K562 (cell line): ENCODE results near the gene UBXN10. TPM values are rescaled to one million over a fixed set of nuclear protein-coding genes. Genes with fewer than 3 reads are reported as not detected.

Experiments
- ADNP ChIP-seq: fragments of 200-800 bp; sonication (Bioruptor generic); IDR thresholded peaks from 2 replicates; pipeline ENCODE4 v1.6.1; 2016; ENCODE audit warnings: missing genetic modification characterization, missing compliant biosample characterization
- BCL6 ChIP-seq: fragments of 250-450 bp; sonication (Bioruptor Pico); IDR thresholded peaks from 2 replicates; pipeline ENCODE4 v1.4.0; 2020
- FOXP1 ChIP-seq: sonication (generic); formaldehyde crosslinking; IDR thresholded peaks from 2 replicates; pipeline ENCODE4 v1.8.0; 2022; ENCODE audit warnings: mild to moderate bottlenecking, missing genetic modification reagents
- MEIS2 ChIP-seq: fragments of 450-650 bp; IDR thresholded peaks from 2 replicates; pipeline ENCODE4 v1.6.1; 2014; ENCODE audit warnings: mild to moderate bottlenecking; ENCODE audit not compliant: partially characterized antibody
- MITF ChIP-seq: IDR thresholded peaks from 2 replicates; pipeline ENCODE4 v1.6.1; 2014; ENCODE audit warnings: antibody characterized with exemption
- RBFOX2 ChIP-seq: fragments of 200-400 bp; formaldehyde crosslinking; IDR thresholded peaks from 2 replicates; pipeline ENCODE4 v1.6.1; 2017; ENCODE audit warnings: low read depth, mild to moderate bottlenecking, low read length, moderate library complexity
- SOX6 ChIP-seq: fragments of 450-650 bp; IDR thresholded peaks from 2 replicates; pipeline ENCODE4 v1.6.1; 2014; ENCODE audit warnings: mild to moderate bottlenecking
- THRA ChIP-seq: fragments of 450-650 bp; IDR thresholded peaks from 2 replicates; pipeline ENCODE4 v1.6.1; 2017; ENCODE audit warnings: mild to moderate bottlenecking, moderate library complexity
- XRCC5 ChIP-seq: fragments of 200-400 bp; formaldehyde crosslinking; IDR thresholded peaks from 2 replicates; pipeline ENCODE4 v1.6.1; 2017; ENCODE audit warnings: low read depth, mild to moderate bottlenecking, low read length
- ZBTB17 ChIP-seq: fragments of 450-650 bp; formaldehyde crosslinking; IDR thresholded peaks from 2 replicates; pipeline ENCODE4 v1.4.0; 2020; ENCODE audit warnings: mild to moderate bottlenecking
- ZNF12 ChIP-seq: sonication (generic); formaldehyde crosslinking; IDR thresholded peaks from 2 replicates; pipeline ENCODE4 v1.4.0; 2020; ENCODE audit warnings: mild to moderate bottlenecking, missing genetic modification reagents
- ZNF347 ChIP-seq: fragments of 450-650 bp; formaldehyde crosslinking; IDR thresholded peaks from 2 replicates; pipeline ENCODE4 v1.4.0; 2020; ENCODE audit warnings: low read depth, mild to moderate bottlenecking, moderate library complexity
- polyA plus RNA-seq, 8 experiments: library from polyadenylated mRNA; depleted of rRNA in 4 of 8; stranded (reverse) in 5 of 8; unstranded in 3 of 8; fragments of >200 nt; fragmentation: Nextera tagmentation in 2 of 8; fragmentation: Illumina TruSeq in 1 of 8; extraction: Ambion mirVana in 2 of 8; extraction: Trizol in 1 of 8; gene quantifications; 2 replicates each; pipeline versions ENCODE4 v1.2.1 to v1.2.3, GENCODE V29; 2011 to 2014; ENCODE audit warnings: inconsistent platforms in 1 of 8, missing spikeins in 1 of 8
- total RNA-seq, 7 experiments: library from RNA; depleted of rRNA in 6 of 7; stranded (reverse); fragments of >200 nt in 6 of 7; fragmentation: Illumina TruSeq in 2 of 7; extraction: Trizol in 2 of 7; gene quantifications; 2 replicates each; pipeline versions ENCODE4 v1.2.1 to v1.2.3, GENCODE V29; 2011 to 2021; ENCODE audit warnings: low replicate concordance in 1 of 7
- TF ChIP-seq, protein P1 (sequence below): fragments of 450-650 bp; formaldehyde crosslinking; IDR thresholded peaks from 2 replicates; pipeline ENCODE4 v1.4.0; 2022; ENCODE audit warnings: mild to moderate bottlenecking, moderate library complexity
- TF ChIP-seq, protein P2 (sequence below), 2 experiments: fragments of 250-450 bp in 1 of 2; fragments of 450-650 bp in 1 of 2; sonication (Bioruptor Pico) in 1 of 2; IDR thresholded peaks; 2 replicates each; pipeline versions ENCODE4 v1.6.1 to v1.8.0; 2016 to 2021; ENCODE audit warnings: mild to moderate bottlenecking in 2 of 2, moderate library complexity in 2 of 2, missing compliant biosample characterization in 1 of 2, missing genetic modification characterization in 1 of 2
- TF ChIP-seq, protein P3 (sequence below): fragments of 450-650 bp; IDR thresholded peaks from 2 replicates; pipeline ENCODE4 v1.7.0; 2016; ENCODE audit warnings: borderline replicate concordance

Gene UBXN10
- total and polyA plus RNA-seq, 9 of the 15 experiments (the other 6 are each of a cell fraction or from before 2014, with no cell fraction given), result 10.7 to 17.7 (median 13.6) TPM

GRCh38 chr1:20184997-20185833, 681 bp upstream of the UBXN10 start (continued):
- TF ChIP-seq MITF, result no peak
- no peak for TF ChIP-seq FOXP1 (CRISPR knock-in tag)
- TF ChIP-seq ZNF347, result no peak
- peak; percentile 77 for TF ChIP-seq SOX6
- TF ChIP-seq ADNP (tag), result no peak
- TF ChIP-seq, protein P1, sequence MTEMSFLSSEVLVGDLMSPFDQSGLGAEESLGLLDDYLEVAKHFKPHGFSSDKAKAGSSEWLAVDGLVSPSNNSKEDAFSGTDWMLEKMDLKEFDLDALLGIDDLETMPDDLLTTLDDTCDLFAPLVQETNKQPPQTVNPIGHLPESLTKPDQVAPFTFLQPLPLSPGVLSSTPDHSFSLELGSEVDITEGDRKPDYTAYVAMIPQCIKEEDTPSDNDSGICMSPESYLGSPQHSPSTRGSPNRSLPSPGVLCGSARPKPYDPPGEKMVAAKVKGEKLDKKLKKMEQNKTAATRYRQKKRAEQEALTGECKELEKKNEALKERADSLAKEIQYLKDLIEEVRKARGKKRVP (CRISPR knock-in tag), result no peak
- TF ChIP-seq MEIS2, result peak; percentile 47
- no peak for TF ChIP-seq ZBTB17
- TF ChIP-seq THRA, result peak; percentile 69; the same call in 1 of the 2 replicates
- TF ChIP-seq ZNF12 (CRISPR knock-in tag), result 0 out of 2 replicates have a peak, but pooled peaks have one; percentile 11
- TF ChIP-seq, protein P2, sequence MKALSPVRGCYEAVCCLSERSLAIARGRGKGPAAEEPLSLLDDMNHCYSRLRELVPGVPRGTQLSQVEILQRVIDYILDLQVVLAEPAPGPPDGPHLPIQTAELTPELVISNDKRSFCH (CRISPR knock-in tag; IDR thresholded peaks at IDR 0.05), result no peak
- TF ChIP-seq, protein P2 (tag; IDR thresholded peaks at IDR 0.05), result peak; percentile 76
- TF ChIP-seq, protein P3, sequence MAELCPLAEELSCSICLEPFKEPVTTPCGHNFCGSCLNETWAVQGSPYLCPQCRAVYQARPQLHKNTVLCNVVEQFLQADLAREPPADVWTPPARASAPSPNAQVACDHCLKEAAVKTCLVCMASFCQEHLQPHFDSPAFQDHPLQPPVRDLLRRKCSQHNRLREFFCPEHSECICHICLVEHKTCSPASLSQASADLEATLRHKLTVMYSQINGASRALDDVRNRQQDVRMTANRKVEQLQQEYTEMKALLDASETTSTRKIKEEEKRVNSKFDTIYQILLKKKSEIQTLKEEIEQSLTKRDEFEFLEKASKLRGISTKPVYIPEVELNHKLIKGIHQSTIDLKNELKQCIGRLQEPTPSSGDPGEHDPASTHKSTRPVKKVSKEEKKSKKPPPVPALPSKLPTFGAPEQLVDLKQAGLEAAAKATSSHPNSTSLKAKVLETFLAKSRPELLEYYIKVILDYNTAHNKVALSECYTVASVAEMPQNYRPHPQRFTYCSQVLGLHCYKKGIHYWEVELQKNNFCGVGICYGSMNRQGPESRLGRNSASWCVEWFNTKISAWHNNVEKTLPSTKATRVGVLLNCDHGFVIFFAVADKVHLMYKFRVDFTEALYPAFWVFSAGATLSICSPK, result no peak
- TF ChIP-seq XRCC5, result no peak
- no peak; the same call in 1 of the 2 replicates for TF ChIP-seq RBFOX2
- no peak for TF ChIP-seq BCL6 (CRISPR knock-in tag)
